H9 (cell line): Measurements from ENCODE around the gene STON2. TPM values are rescaled to one million over a fixed set of nuclear protein-coding genes. Genes with fewer than 3 reads are reported as not detected.

Source experiments
- DNase-seq: peaks from one replicate; pipeline ENCODE4 v3.0.0-alpha.2; 2017
- H2AFZ ChIP-seq: one replicate; pipeline ENCODE4 v1.6.1; 2013; ENCODE audit warnings: mild to moderate bottlenecking, low read length, control low read depth, moderate library complexity
- H2AK5ac ChIP-seq: 2 replicates; pipeline ENCODE4 v1.6.1; 2013; ENCODE audit warnings: low read length, control low read depth, mixed read lengths; ENCODE audit not compliant: insufficient read length
- H2BK120ac ChIP-seq: one replicate; pipeline ENCODE4 v1.6.1; 2013; ENCODE audit warnings: low read depth, mild to moderate bottlenecking, low read length, control low read depth, inconsistent platforms; ENCODE audit not compliant: poor library complexity, severe bottlenecking
- H2BK12ac ChIP-seq: 2 replicates; pipeline ENCODE4 v1.6.1; 2013; ENCODE audit warnings: low read length, control low read depth, mixed read lengths, low read depth; ENCODE audit not compliant: insufficient read length
- H2BK15ac ChIP-seq: 2 replicates; pipeline ENCODE4 v1.6.1; 2013; ENCODE audit warnings: low read depth, low read length, control low read depth
- H2BK20ac ChIP-seq: one replicate; pipeline ENCODE4 v1.6.1; 2013; ENCODE audit warnings: low read depth, mild to moderate bottlenecking, low read length, control low read depth, inconsistent platforms; ENCODE audit not compliant: poor library complexity, severe bottlenecking
- H2BK5ac ChIP-seq: 2 replicates; pipeline ENCODE4 v1.6.1; 2013; ENCODE audit warnings: low read length, control low read depth, mixed read lengths; ENCODE audit not compliant: insufficient read length
- H3K14ac ChIP-seq: 2 replicates; pipeline ENCODE4 v1.6.1; 2013; ENCODE audit warnings: low read length, control low read depth; ENCODE audit not compliant: insufficient read depth
- H3K18ac ChIP-seq: 2 replicates; pipeline ENCODE4 v1.6.1; 2013; ENCODE audit warnings: low read depth, mild to moderate bottlenecking, mixed read lengths, low read length, control low read depth; ENCODE audit not compliant: insufficient read length
- H3K23ac ChIP-seq: 2 replicates; pipeline ENCODE4 v1.6.1; 2013; ENCODE audit warnings: low read length, control low read depth, mixed read lengths, low read depth; ENCODE audit not compliant: insufficient read length
- H3K23me2 ChIP-seq: 2 replicates; pipeline ENCODE4 v1.6.1; 2013; ENCODE audit warnings: low read depth, mild to moderate bottlenecking, mixed read lengths, low read length, control low read depth; ENCODE audit not compliant: insufficient read length, poor library complexity, severe bottlenecking
- H3K27ac ChIP-seq: 2 replicates; pipeline ENCODE4 v1.5.1; 2013; ENCODE audit warnings: low read length, control low read depth, mixed read lengths, low read depth; ENCODE audit not compliant: insufficient read length
- H3K27me3 ChIP-seq: 2 replicates; pipeline ENCODE4 v1.6.1; 2013; ENCODE audit warnings: low read length, control low read depth, inconsistent platforms; ENCODE audit not compliant: insufficient read depth
- H3K4ac ChIP-seq: 2 replicates; pipeline ENCODE4 v1.6.1; 2013; ENCODE audit warnings: low read depth, mild to moderate bottlenecking, control low read depth, inconsistent platforms, low read length, moderate library complexity
- H3K4me1 ChIP-seq: 2 replicates; pipeline ENCODE4 v1.6.1; 2013; ENCODE audit warnings: low read length, control low read depth, inconsistent platforms; ENCODE audit not compliant: insufficient read depth
- H3K4me2 ChIP-seq: 2 replicates; pipeline ENCODE4 v1.6.1; 2013; ENCODE audit warnings: low read length, control low read depth, mixed read lengths; ENCODE audit not compliant: insufficient read length, insufficient read depth
- H3K56ac ChIP-seq: 2 replicates; pipeline ENCODE4 v1.6.1; 2013; ENCODE audit warnings: low read depth, mild to moderate bottlenecking, mixed read lengths, low read length, control low read depth; ENCODE audit not compliant: insufficient read length
- H3K79me1 ChIP-seq: 2 replicates; pipeline ENCODE4 v1.6.1; 2013; ENCODE audit warnings: low read depth, mild to moderate bottlenecking, moderate library complexity, low read length, control low read depth, inconsistent platforms; ENCODE audit not compliant: insufficient read depth, poor library complexity, severe bottlenecking
- H3K79me2 ChIP-seq: 2 replicates; pipeline ENCODE4 v1.6.1; 2013; ENCODE audit warnings: low read length, control low read depth, inconsistent platforms; ENCODE audit not compliant: insufficient read depth
- H3K9ac ChIP-seq: 2 replicates; pipeline ENCODE4 v1.6.1; 2013; ENCODE audit warnings: low read length, control low read depth, mixed read lengths; ENCODE audit not compliant: insufficient read length; ENCODE audit errors: extremely low read depth
- H3K9me3 ChIP-seq: one replicate; pipeline ENCODE4 v1.6.1; 2013; ENCODE audit warnings: low read depth, low read length, inconsistent platforms; ENCODE audit not compliant: control insufficient read depth
- H3T11ph ChIP-seq: one replicate; pipeline ENCODE4 v1.6.1; 2013; ENCODE audit warnings: mild to moderate bottlenecking, low read length, control low read depth, inconsistent platforms
- H4K20me1 ChIP-seq: one replicate; pipeline ENCODE4 v1.6.1; 2013; ENCODE audit not compliant: control insufficient read depth, insufficient read length, insufficient read depth
- H4K5ac ChIP-seq: 2 replicates; pipeline ENCODE4 v1.6.1; 2013; ENCODE audit warnings: low read depth, mild to moderate bottlenecking, mixed read lengths, low read length, control low read depth; ENCODE audit not compliant: insufficient read length
- H4K8ac ChIP-seq: replicated peaks from 2 replicates; pipeline ENCODE4 v1.6.1; 2013; ENCODE audit warnings: low read length, control low read depth, mixed read lengths, low read depth; ENCODE audit not compliant: insufficient read length
- H4K91ac ChIP-seq: 2 replicates; pipeline ENCODE4 v1.6.1; 2013; ENCODE audit warnings: low read depth, mild to moderate bottlenecking, moderate library complexity, mixed read lengths, low read length, control low read depth; ENCODE audit not compliant: insufficient read length
- H3K27ac Mint-ChIP-seq, 3 experiments: 2 replicates in 2 of 3; 3 replicates in 1 of 3; pipeline ENCODE4 v1.8.0; 2020 to 2021; ENCODE audit warnings: mixed read lengths in 3 of 3, mild to moderate bottlenecking in 1 of 3, moderate library complexity in 1 of 3
- H3K27me3 Mint-ChIP-seq: 2 replicates; pipeline ENCODE4 v1.8.0; 2021; ENCODE audit warnings: low read depth, mild to moderate bottlenecking, moderate library complexity, mixed read lengths
- H3K36me3 Mint-ChIP-seq, 3 experiments: 2 replicates in 2 of 3; 3 replicates in 1 of 3; pipeline ENCODE4 v1.8.0; 2020 to 2021; ENCODE audit warnings: low read depth in 3 of 3, mixed read lengths in 3 of 3; ENCODE audit not compliant: insufficient read depth in 1 of 3
- H3K4me1 Mint-ChIP-seq, 2 experiments: 2 replicates each; pipeline ENCODE4 v1.8.0; 2020; ENCODE audit warnings: mixed read lengths in 2 of 2
- H3K4me3 Mint-ChIP-seq, 2 experiments: 2 replicates in 1 of 2; 3 replicates in 1 of 2; pipeline ENCODE4 v1.8.0; 2020 to 2021; ENCODE audit warnings: mild to moderate bottlenecking in 2 of 2, mixed read lengths in 2 of 2, moderate library complexity in 1 of 2
- H3K9me3 Mint-ChIP-seq, 2 experiments: 2 replicates in 1 of 2; 3 replicates in 1 of 2; pipeline ENCODE4 v1.8.0; 2020; ENCODE audit warnings: mild to moderate bottlenecking in 2 of 2, mixed read lengths in 2 of 2, moderate library complexity in 1 of 2
- WGBS: extraction: QIAGEN DNeasy Blood & Tissue Kit; methylation state at CpG from one replicate; pipeline ENCODE4 v1.1.7; 2013; ENCODE audit warnings: missing lambda C conversion rate, low lambda C conversion rate, mixed read lengths; ENCODE audit not compliant: insufficient read length; ENCODE audit errors: extremely low coverage; 5-methylcytosine and 5-hydroxymethylcytosine counted together
- total RNA-seq: library from RNA; stranded (reverse); gene quantifications from 2 replicates; pipeline ENCODE4 v1.2.1, GENCODE V29; 2021
- TF ChIP-seq, protein P1 (sequence below): fragments of 200-600 bp; sonication (generic); conservative IDR thresholded peaks from 3 replicates; pipeline ENCODE4 v1.8.0; 2021; ENCODE audit warnings: antibody characterized with exemption, mild to moderate bottlenecking

The STON2 gene
- total RNA-seq, 1 experiment from 2014 or later: 62.9 TPM

DNA sequence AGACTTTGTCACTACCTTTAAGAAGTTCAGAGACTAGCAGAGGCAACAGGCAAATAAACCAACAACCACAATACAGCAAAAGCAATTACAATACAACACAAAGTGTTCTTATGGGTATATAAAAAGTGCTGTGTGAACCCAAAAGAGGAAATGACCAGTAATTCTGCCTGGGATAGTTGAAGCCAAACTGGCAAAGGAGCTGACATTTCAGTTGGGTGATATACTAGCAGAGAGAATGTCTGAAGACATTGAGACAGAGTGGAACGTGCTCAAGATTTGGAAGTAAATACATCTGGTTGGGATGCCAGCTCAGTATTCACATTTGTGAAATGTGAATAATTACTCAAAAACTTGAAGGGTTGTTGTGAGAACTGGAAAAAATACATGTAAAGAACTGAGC is 98.8 kb downstream of the STON2 start:
- H2AFZ ChIP-seq: no peak overlapping the region
- Mint-ChIP-seq H3K4me1 (peaks cover 10 to 14% of the 10 kb centered on the region in 2 experiments), H3K27me3 (no peaks in the 10 kb centered on the region), H3K27ac (no peak overlapping the region), H3K36me3 (no peaks in the 10 kb centered on the region; a peak in 1 of 7 replicates), H3K9me3 (no peaks in the 10 kb centered on the region), H3K4me3 (no peak overlapping the region)
- no peak overlapping the region for H3K23ac ChIP-seq
- no peak overlapping the region for H3K4me2 ChIP-seq
- no peak for DNase-seq
- H3K9me3 ChIP-seq: no peaks in the 10 kb centered on the region
- H3K18ac ChIP-seq: no peak overlapping the region
- no peak overlapping the region for H2BK12ac ChIP-seq
- H2AK5ac ChIP-seq: no peak overlapping the region
- H3K56ac ChIP-seq: no peak overlapping the region
- H3T11ph ChIP-seq: no peak overlapping the region
- peaks cover 2% of the 10 kb centered on the region; the same call in 1 of the 2 replicates for H3K4me1 ChIP-seq
- H3K79me2 ChIP-seq: no peaks in the 10 kb centered on the region
- no peak overlapping the region for H4K8ac ChIP-seq
- H2BK5ac ChIP-seq: no peak overlapping the region
- TF ChIP-seq, protein P1, sequence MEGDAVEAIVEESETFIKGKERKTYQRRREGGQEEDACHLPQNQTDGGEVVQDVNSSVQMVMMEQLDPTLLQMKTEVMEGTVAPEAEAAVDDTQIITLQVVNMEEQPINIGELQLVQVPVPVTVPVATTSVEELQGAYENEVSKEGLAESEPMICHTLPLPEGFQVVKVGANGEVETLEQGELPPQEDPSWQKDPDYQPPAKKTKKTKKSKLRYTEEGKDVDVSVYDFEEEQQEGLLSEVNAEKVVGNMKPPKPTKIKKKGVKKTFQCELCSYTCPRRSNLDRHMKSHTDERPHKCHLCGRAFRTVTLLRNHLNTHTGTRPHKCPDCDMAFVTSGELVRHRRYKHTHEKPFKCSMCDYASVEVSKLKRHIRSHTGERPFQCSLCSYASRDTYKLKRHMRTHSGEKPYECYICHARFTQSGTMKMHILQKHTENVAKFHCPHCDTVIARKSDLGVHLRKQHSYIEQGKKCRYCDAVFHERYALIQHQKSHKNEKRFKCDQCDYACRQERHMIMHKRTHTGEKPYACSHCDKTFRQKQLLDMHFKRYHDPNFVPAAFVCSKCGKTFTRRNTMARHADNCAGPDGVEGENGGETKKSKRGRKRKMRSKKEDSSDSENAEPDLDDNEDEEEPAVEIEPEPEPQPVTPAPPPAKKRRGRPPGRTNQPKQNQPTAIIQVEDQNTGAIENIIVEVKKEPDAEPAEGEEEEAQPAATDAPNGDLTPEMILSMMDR: no peak
- no peak overlapping the region for H3K4ac ChIP-seq
- no peak overlapping the region for H2BK120ac ChIP-seq
- H3K79me1 ChIP-seq: no peaks in the 10 kb centered on the region
- no peak overlapping the region for H2BK20ac ChIP-seq
- H4K20me1 ChIP-seq: no peaks in the 10 kb centered on the region
- H4K91ac ChIP-seq: no peak overlapping the region
- no peak overlapping the region for H3K14ac ChIP-seq
- no peaks in the 10 kb centered on the region for H3K27me3 ChIP-seq
- no peak overlapping the region for H3K9ac ChIP-seq
- no peak overlapping the region for H3K27ac ChIP-seq
- no peak overlapping the region for H4K5ac ChIP-seq
- no CpG with 5 or more reads among the region's 1 CpG for WGBS
- H2BK15ac ChIP-seq: no peak overlapping the region
- no peaks in the 10 kb centered on the region for H3K23me2 ChIP-seq
